Measurements from ENCODE around the gene SMAD6. TPM values are rescaled to one million over a fixed set of nuclear protein-coding genes. Genes with fewer than 3 reads are reported as not detected.

Gene SMAD6
- polyA plus RNA-seq, 1 donor from 2014 or later: 0.16 TPM

DNA sequence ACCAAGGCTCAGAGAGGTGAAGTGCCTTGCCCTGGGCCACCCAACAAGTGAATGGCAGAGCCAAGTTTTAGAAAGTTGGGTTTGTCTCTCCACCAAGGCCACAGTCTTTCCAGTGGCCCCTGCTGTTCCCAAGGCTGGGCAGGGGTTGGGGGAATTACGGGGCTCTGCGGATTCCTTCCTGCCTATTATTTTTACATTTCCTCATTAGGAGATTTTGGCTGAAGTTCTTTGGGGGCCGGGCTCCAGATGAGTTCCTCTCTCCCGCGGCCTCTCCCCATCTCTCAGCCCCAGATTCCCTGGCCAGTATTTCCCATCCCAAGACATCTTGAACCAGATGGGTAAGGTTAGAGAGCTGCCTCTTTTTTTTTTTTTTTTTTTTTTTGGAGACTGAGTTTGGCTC lies 44.0 kb upstream of the SMAD6 start:
- Histone ChIP-seq H3K4me3 (ENCODE audit: low read length) (no peak overlapping the region), H4K20me1 (ENCODE audit: insufficient read depth) (no peaks in the 10 kb centered on the region), H3K27me3 (ENCODE audit: insufficient read depth, low read depth, low read length) (no peaks in the 10 kb centered on the region), H3F3A (ENCODE audit: insufficient read depth, low read length, poor library complexity, severe bottlenecking) (no peaks in the 10 kb centered on the region), H2AFZ (ENCODE audit: low read depth, low read length) (no peak overlapping the region), H3K27ac (ENCODE audit: low read length) (no peak overlapping the region), H3K9ac (ENCODE audit: low read length) (no peak overlapping the region), H3K9me3 (ENCODE audit: low read length) (no peaks in the 10 kb centered on the region), H3K9me2 (ENCODE audit: insufficient read depth, low read length) (no peaks in the 10 kb centered on the region), H3K4me2 (ENCODE audit: low read length) (no peak overlapping the region), H3K36me3 (ENCODE audit: insufficient read depth, low read length) (no peaks in the 10 kb centered on the region), H3K79me2 (replicated peaks; ENCODE audit: insufficient read depth, low read length) (no peaks in the 10 kb centered on the region)
- TF ChIP-seq POLR2AphosphoS5 (IDR thresholded peaks at IDR 0.05) (no peak), TAF1 (IDR thresholded peaks at IDR 0.05; ENCODE audit: low read depth) (no peak)

- H3K9me3 ChIP-seq (ENCODE audit: low read length): no peaks in the 10 kb centered on the region
- H3K9me2 ChIP-seq (ENCODE audit: insufficient read depth, low read length): no peaks in the 10 kb centered on the region
- no peaks in the 10 kb centered on the region for H3K27me3 ChIP-seq (ENCODE audit: insufficient read depth, low read depth, low read length)
- no peak overlapping the region for H3K9ac ChIP-seq (ENCODE audit: low read length)
- TF ChIP-seq SMC3 (conservative IDR thresholded peaks at IDR 0.05; ENCODE audit: poor library complexity): no peak
- no peak for TF ChIP-seq EZH2 (IDR thresholded peaks at IDR 0.05; ENCODE audit: borderline replicate concordance, insufficient read depth, low read length, poor library complexity, severe bottlenecking)
- no peak for TF ChIP-seq TAF1 (IDR thresholded peaks at IDR 0.05; ENCODE audit: low read depth)
- TF ChIP-seq EP300 (conservative IDR thresholded peaks at IDR 0.05; ENCODE audit: poor library complexity, severe bottlenecking): no peak
- no peak for TF ChIP-seq RAD21 (conservative IDR thresholded peaks at IDR 0.05)
- no peak for TF ChIP-seq CTCF (IDR thresholded peaks at IDR 0.05; ENCODE audit: poor library complexity, severe bottlenecking)
- TF ChIP-seq REST (IDR thresholded peaks at IDR 0.05; ENCODE audit: borderline replicate concordance): no peak
- no peak for TF ChIP-seq POLR2AphosphoS5 (IDR thresholded peaks at IDR 0.05)
- no peak for TF ChIP-seq MXI1 (conservative IDR thresholded peaks at IDR 0.05; ENCODE audit: poor library complexity, severe bottlenecking)
- H3K79me2 ChIP-seq (replicated peaks; ENCODE audit: insufficient read depth, low read length): no peaks in the 10 kb centered on the region
- no peak overlapping the region for H2AFZ ChIP-seq (ENCODE audit: low read depth, low read length)
- H4K20me1 ChIP-seq (ENCODE audit: insufficient read depth): no peaks in the 10 kb centered on the region
- no peak overlapping the region for H3K27ac ChIP-seq (ENCODE audit: low read length)
- H3F3A ChIP-seq (ENCODE audit: insufficient read depth, low read length, poor library complexity, severe bottlenecking): no peaks in the 10 kb centered on the region
- no peak overlapping the region for H3K4me3 ChIP-seq (ENCODE audit: low read length)
- no peak overlapping the region for H3K4me2 ChIP-seq (ENCODE audit: low read length)
- H3K36me3 ChIP-seq (ENCODE audit: insufficient read depth, low read length): no peaks in the 10 kb centered on the region
Observed at GRCh38 chr15:66658855-66659254, 43.2 kb upstream of the SMAD6 start.

- Histone ChIP-seq H3K9me2 (ENCODE audit: insufficient read depth, low read length) (no peaks in the 10 kb centered on the region), H4K20me1 (ENCODE audit: insufficient read depth) (no peaks in the 10 kb centered on the region), H3K27me3 (ENCODE audit: insufficient read depth, low read depth, low read length) (no peaks in the 10 kb centered on the region), H2AFZ (ENCODE audit: low read depth, low read length) (no peak overlapping the region), H3K27ac (ENCODE audit: low read length) (no peak overlapping the region), H3K9me3 (ENCODE audit: low read length) (no peaks in the 10 kb centered on the region), H3K79me2 (replicated peaks; ENCODE audit: insufficient read depth, low read length) (no peaks in the 10 kb centered on the region), H3F3A (ENCODE audit: insufficient read depth, low read length, poor library complexity, severe bottlenecking) (no peaks in the 10 kb centered on the region), H3K4me3 (ENCODE audit: low read length) (no peak overlapping the region), H3K36me3 (ENCODE audit: insufficient read depth, low read length) (no peaks in the 10 kb centered on the region), H3K9ac (ENCODE audit: low read length) (no peak overlapping the region), H3K4me2 (ENCODE audit: low read length) (no peak overlapping the region)
- TF ChIP-seq CTCF (IDR thresholded peaks at IDR 0.05; ENCODE audit: poor library complexity, severe bottlenecking) (no peak), POLR2AphosphoS5 (IDR thresholded peaks at IDR 0.05) (no peak), RAD21 (conservative IDR thresholded peaks at IDR 0.05) (no peak), MXI1 (conservative IDR thresholded peaks at IDR 0.05; ENCODE audit: poor library complexity, severe bottlenecking) (no peak), EP300 (conservative IDR thresholded peaks at IDR 0.05; ENCODE audit: poor library complexity, severe bottlenecking) (no peak), TAF1 (IDR thresholded peaks at IDR 0.05; ENCODE audit: low read depth) (no peak), REST (IDR thresholded peaks at IDR 0.05; ENCODE audit: borderline replicate concordance) (no peak), EZH2 (IDR thresholded peaks at IDR 0.05; ENCODE audit: borderline replicate concordance, insufficient read depth, low read length, poor library complexity, severe bottlenecking) (no peak), SMC3 (conservative IDR thresholded peaks at IDR 0.05; ENCODE audit: poor library complexity) (no peak)
Observed at GRCh38 chr15:66659384-66659783, 42.7 kb upstream of the SMAD6 start.

Measured in neural cell (in vitro differentiated cells).